GM20431 (cell line): ENCODE results near the gene PLCH1.

Experiments used
- in situ Hi-C: fragments of 300-500 bp; cut with MseI, MboI; formaldehyde crosslinking; loops from one replicate; pipeline ENCODE4 v1.15.0; 2020; ENCODE audit warnings: low sequenced_read_pairs; ENCODE audit not compliant: unreplicated experiment

The PLCH1 gene

GRCh38 chr3:155446366-155446765 lies 298.5 kb downstream of the PLCH1 start:
- in situ Hi-C loops, result no loop called here

GRCh38 chr3:155444771-155445170 lies 300.1 kb downstream of the PLCH1 start:
- in situ Hi-C loops, result no loop called here

- in situ Hi-C loops, result no loop called here
These were observed 301.1 kb downstream of the PLCH1 start for GRCh38 chr3:155443815-155444214.

- in situ Hi-C loops, result no loop called here
These were observed 302.8 kb downstream of the PLCH1 start for GRCh38 chr3:155442072-155442471.

GRCh38 chr3:155441506-155441905 lies 303.4 kb downstream of the PLCH1 start:
- in situ Hi-C loops, result no loop called here

GRCh38 chr3:155441026-155441425 lies 303.8 kb downstream of the PLCH1 start:
- in situ Hi-C loops, result no loop called here

- in situ Hi-C loops, result no loop called here
These were observed 309.1 kb downstream of the PLCH1 start for GRCh38 chr3:155435821-155436220.

GRCh38 chr3:155431856-155432570 lies 312.9 kb downstream of the PLCH1 start:
- in situ Hi-C loops, result no loop called here

GRCh38 chr3:155428563-155428962 lies 316.3 kb downstream of the PLCH1 start:
- in situ Hi-C loops, result no loop called here

- in situ Hi-C loops, result no loop called here
These were observed 318.2 kb downstream of the PLCH1 start for GRCh38 chr3:155426524-155427230.

- in situ Hi-C loops, result no loop called here
These were observed 319.5 kb downstream of the PLCH1 start for GRCh38 chr3:155425396-155425795.

- in situ Hi-C loops, result no loop called here
These were observed 320.6 kb downstream of the PLCH1 start for GRCh38 chr3:155424323-155424710.

- in situ Hi-C loops, result no loop called here
These were observed 321.1 kb downstream of the PLCH1 start for GRCh38 chr3:155423526-155424322.

GRCh38 chr3:155420881-155421486 lies 323.9 kb downstream of the PLCH1 start:
- in situ Hi-C loops, result no loop called here

GRCh38 chr3:155420406-155420805 lies 324.5 kb downstream of the PLCH1 start:
- in situ Hi-C loops, result no loop called here

GRCh38 chr3:155418407-155418806 lies 326.5 kb downstream of the PLCH1 start:
- in situ Hi-C loops, result no loop called here

GRCh38 chr3:155417119-155417517 lies 327.8 kb downstream of the PLCH1 start:
- in situ Hi-C loops, result no loop called here

GRCh38 chr3:155416500-155417118 lies 328.3 kb downstream of the PLCH1 start:
- in situ Hi-C loops, result no loop called here

GRCh38 chr3:155412904-155413303 lies 332.0 kb downstream of the PLCH1 start:
- in situ Hi-C loops, result no loop called here
